GM18507 (cell line): ENCODE measurements around the gene ZNF79.
A peak's percentile ranks its signal among the peaks of the same experiment; 100 is the strongest.

Experiments used
- DNase-seq: peaks from one replicate; pipeline ENCODE4 v3.0.0; 2011; ENCODE audit warnings: low read depth; ENCODE audit not compliant: insufficient read length; ENCODE audit errors: extremely low spot score
- FAIRE-seq: peaks from 2 replicates; lab custom pipeline; 2011; peaks lifted over from hg19 to GRCh38; lab: Jason Lieb, UNC

The ZNF79 gene

GRCh38 chr9:127423934-127424675 lies at the start of gene ZNF79:
ZNF79 (plus strand) TSS chr9:127424382; CDS start chr9:127424788, 406 bp downstream.
- FAIRE-seq = peak; percentile 87

GRCh38 chr9:127380479-127380878 lies 43.7 kb upstream of the ZNF79 start:
- no peak for FAIRE-seq

More at GRCh38 chr9:127423934-127424675, at the start of gene ZNF79:
- peak; percentile 94 for DNase-seq

GRCh38 chr9:127382541-127382940 lies 41.6 kb upstream of the ZNF79 start:
- FAIRE-seq = no peak

More at GRCh38 chr9:127380479-127380878, 43.7 kb upstream of the ZNF79 start:
- no peak for DNase-seq

GRCh38 chr9:127384016-127384730 lies 40.0 kb upstream of the ZNF79 start:
- DNase-seq = no peak

More at GRCh38 chr9:127382541-127382940, 41.6 kb upstream of the ZNF79 start:
- no peak for DNase-seq

GRCh38 chr9:127384901-127385300 lies 39.3 kb upstream of the ZNF79 start:
- DNase-seq (no peak), FAIRE-seq (no peak)

More at GRCh38 chr9:127384016-127384730, 40.0 kb upstream of the ZNF79 start:
- no peak for FAIRE-seq

- FAIRE-seq = no peak
- DNase-seq = no peak
These were observed 37.9 kb upstream of the ZNF79 start for GRCh38 chr9:127386249-127386648.

- DNase-seq = no peak
- FAIRE-seq = no peak
These were observed 37.2 kb upstream of the ZNF79 start for GRCh38 chr9:127386981-127387380.

GRCh38 chr9:127388037-127388855 lies 35.9 kb upstream of the ZNF79 start:
- FAIRE-seq (peak; percentile 63), DNase-seq (peak; percentile 22)

GRCh38 chr9:127388856-127389238 lies 35.3 kb upstream of the ZNF79 start:
- no peak for DNase-seq

GRCh38 chr9:127389381-127390247 lies 34.6 kb upstream of the ZNF79 start:
- no peak for DNase-seq
- FAIRE-seq = no peak

More at GRCh38 chr9:127388856-127389238, 35.3 kb upstream of the ZNF79 start:
- no peak for FAIRE-seq

- DNase-seq (no peak), FAIRE-seq (no peak)
These were observed 34.0 kb upstream of the ZNF79 start for GRCh38 chr9:127390248-127390545.

GRCh38 chr9:127390563-127390962 lies 33.6 kb upstream of the ZNF79 start:
- FAIRE-seq = no peak

GRCh38 chr9:127392166-127392565 lies 32.0 kb upstream of the ZNF79 start:
- no peak for FAIRE-seq

More at GRCh38 chr9:127390563-127390962, 33.6 kb upstream of the ZNF79 start:
- DNase-seq = no peak

GRCh38 chr9:127392976-127393375 lies 31.2 kb upstream of the ZNF79 start:
- FAIRE-seq = no peak
- DNase-seq = no peak

More at GRCh38 chr9:127392166-127392565, 32.0 kb upstream of the ZNF79 start:
- DNase-seq = no peak

GRCh38 chr9:127393645-127394044 lies 30.5 kb upstream of the ZNF79 start:
- DNase-seq = no peak

GRCh38 chr9:127395497-127396252 lies 28.5 kb upstream of the ZNF79 start:
- FAIRE-seq (peak; percentile 5), DNase-seq (no peak)

More at GRCh38 chr9:127393645-127394044, 30.5 kb upstream of the ZNF79 start:
- FAIRE-seq = no peak

- FAIRE-seq = no peak
- DNase-seq = no peak
These were observed 27.9 kb upstream of the ZNF79 start for GRCh38 chr9:127396253-127396807.
